ENCODE results near the gene SF3B2.
"Not testable (repeated sequence)": the region's sequence is repeated elsewhere in the genome, so short reads cannot be mapped to it uniquely, and the experiment has no call there.

The SF3B2 gene

DNA sequence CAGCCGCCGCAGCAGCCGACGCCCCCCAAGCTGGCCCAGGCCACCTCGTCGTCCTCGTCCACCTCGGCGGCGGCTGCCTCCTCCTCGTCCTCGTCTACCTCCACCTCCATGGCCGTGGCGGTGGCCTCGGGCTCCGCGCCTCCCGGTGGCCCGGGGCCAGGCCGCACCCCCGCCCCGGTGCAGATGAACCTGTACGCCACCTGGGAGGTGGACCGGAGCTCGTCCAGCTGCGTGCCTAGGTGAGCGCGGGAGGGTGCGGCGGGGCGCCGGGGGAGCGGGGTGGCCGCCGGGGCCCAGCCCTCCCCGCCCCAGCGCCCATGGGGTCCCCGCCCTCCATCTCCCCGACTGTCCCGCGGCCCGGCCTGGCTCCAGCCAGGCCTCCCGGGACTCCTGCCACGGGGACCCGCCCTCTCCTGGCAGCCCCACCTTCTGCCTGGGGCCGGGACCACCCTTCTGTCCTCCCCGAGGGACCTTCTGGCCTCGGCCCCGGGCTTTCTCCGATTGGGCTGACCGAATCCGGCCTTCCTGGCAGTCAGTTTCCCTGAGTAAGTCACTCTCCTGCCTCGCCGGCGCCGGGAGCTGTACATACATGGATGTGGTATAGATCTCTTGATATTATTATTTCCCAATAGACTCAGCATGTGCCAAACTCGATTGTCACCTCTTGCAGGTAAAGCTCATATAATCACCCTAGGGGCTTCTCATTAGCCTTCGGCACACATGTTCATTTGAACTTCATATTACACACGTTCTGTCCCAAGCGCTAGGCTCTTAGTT, 18.6 kb downstream of the SF3B2 start:
- Histone ChIP-seq H3K4me3 (peak overlapping the region; percentile 78 to 95 (median 91)), H3K4me2 (peak overlapping the region; percentile 88 to 98 (median 94)), H3K27ac (peak overlapping the region; percentile 82 to 96 (median 92)), H3K4me1 (peaks cover 53 to 64% (median 60%) of the 10 kb centered on the region in 10 experiments), H3K9ac (peak overlapping the region; percentile 79 to 94 (median 89)), H4K20me1 (peaks cover 21 to 68% (median 43%) of the 10 kb centered on the region in 11 experiments; a peak in 19 of 22 replicates), H3K27me3 (no peaks in the 10 kb centered on the region), H3K9me3 (replicated peaks in 1 of 11) (no peaks in the 10 kb centered on the region), H3K36me3 (peaks cover 41 to 66% (median 55%) of the 10 kb centered on the region in 11 experiments)
- no peak for TF ChIP-seq Cebpa-rat (IDR thresholded peaks at IDR 0.05)

GRCh38 chr11:66071381-66071801, 19.2 kb downstream of the SF3B2 start:
- peak overlapping the region; percentile 88 to 98 (median 94) for H3K4me2 ChIP-seq
- H3K36me3 ChIP-seq = peaks cover 39 to 66% (median 55%) of the 10 kb centered on the region in 11 experiments
- peak overlapping the region; percentile 78 to 95 (median 91) for H3K4me3 ChIP-seq
- H3K4me1 ChIP-seq = peaks cover 50 to 58% (median 54%) of the 10 kb centered on the region in 10 experiments
- TF ChIP-seq Cebpa-rat (IDR thresholded peaks at IDR 0.05) = no peak
- peak overlapping the region; percentile 79 to 94 (median 89) for H3K9ac ChIP-seq
- H3K9me3 ChIP-seq (replicated peaks in 1 of 11) = no peaks in the 10 kb centered on the region
- H3K27ac ChIP-seq = peak overlapping the region in 10 of 11 experiments; percentile 82 to 95 (median 92); a peak in 16 of 22 replicates
- no peaks in the 10 kb centered on the region for H3K27me3 ChIP-seq
- H4K20me1 ChIP-seq = peaks cover 15 to 64% (median 37%) of the 10 kb centered on the region in 11 experiments; a peak in 19 of 22 replicates

DNA sequence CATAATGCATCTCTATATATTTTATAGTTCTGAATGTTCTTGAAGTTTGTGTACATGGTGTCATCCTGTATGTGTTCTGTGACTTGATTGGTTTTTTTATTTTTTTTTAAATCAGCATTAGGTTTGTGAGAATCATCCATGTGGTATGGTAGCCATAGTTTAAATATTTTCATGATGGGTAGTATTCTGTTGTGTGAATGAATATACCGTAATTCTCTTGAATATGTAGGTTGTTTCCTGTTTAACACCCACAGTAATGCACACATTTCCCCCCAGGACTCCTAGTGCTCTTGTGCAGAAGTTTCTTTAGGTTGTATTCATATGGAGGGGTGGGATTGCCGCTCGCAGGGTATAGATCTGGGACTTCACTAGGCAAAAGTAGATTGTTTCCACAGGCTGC, 19.9 kb downstream of the SF3B2 start:
- no peak for TF ChIP-seq Cebpa-rat (IDR thresholded peaks at IDR 0.05)
- Histone ChIP-seq H3K4me2 (peak overlapping the region; percentile 88 to 98 (median 94)), H3K4me1 (peaks cover 43 to 51% (median 47%) of the 10 kb centered on the region in 10 experiments), H3K9ac (peak overlapping the region in 9 of 11 experiments; percentile 7 to 94 (median 89); a peak in 10 of 22 replicates), H3K27me3 (no peaks in the 10 kb centered on the region), H3K27ac (no peak overlapping the region; a peak in 1 of 22 replicates), H4K20me1 (peaks cover 10 to 62% (median 30%) of the 10 kb centered on the region in 11 experiments; a peak in 19 of 22 replicates), H3K9me3 (replicated peaks in 1 of 11) (no peaks in the 10 kb centered on the region), H3K36me3 (peaks cover 37 to 66% (median 54%) of the 10 kb centered on the region in 11 experiments), H3K4me3 (peak overlapping the region in 9 of 10 experiments; percentile 78 to 95 (median 90); a peak in 11 of 20 replicates)

DNA sequence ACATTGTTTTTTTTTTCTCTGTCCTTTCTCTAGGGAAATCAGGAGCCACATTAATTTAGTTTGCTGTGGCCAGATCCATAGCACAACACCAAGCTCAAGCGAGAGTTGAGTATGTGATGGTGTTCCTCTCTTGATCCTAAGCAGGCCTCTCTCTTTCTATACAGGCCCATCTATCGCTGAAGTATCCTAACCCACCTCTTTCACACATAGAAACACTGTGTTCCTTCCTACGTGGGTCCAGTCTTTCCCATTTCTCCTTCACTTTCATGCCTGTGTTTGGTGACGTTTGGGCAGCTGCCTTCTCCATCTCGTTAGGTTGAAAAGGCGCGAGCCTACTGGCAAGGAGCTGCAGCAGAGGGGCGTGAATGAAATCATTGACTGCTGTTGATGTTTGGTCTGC, 20.4 kb downstream of the SF3B2 start:
- H4K20me1 ChIP-seq = peaks cover 6 to 57% (median 25%) of the 10 kb centered on the region in 11 experiments; a peak in 19 of 22 replicates

DNA sequence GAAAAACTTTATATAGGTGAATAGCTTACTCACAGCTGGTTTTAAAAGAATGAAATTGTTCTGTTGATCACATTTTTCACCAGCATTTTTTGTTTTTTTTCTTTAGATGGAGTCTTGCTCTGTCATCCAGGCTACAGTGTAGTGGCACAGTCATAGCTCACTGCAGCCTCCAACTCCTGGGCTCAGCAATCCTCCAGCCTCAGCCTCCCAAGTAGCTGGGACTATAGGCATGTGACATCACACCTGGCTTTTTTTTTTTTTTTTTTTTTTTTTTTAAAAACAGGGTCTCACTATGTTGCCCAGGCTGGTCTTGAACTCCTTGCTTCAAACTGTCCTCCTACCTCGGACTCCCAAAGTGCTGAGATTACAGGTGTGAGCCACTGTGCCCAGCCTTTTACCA, 21.5 kb downstream of the SF3B2 start:
- peaks cover 33 to 44% (median 38%) of the 10 kb centered on the region in 10 experiments for H3K4me1 ChIP-seq

More for the DNA sequence above, 20.4 kb downstream of the SF3B2 start:
- Histone ChIP-seq H3K9me3 (replicated peaks in 1 of 11) (no peaks in the 10 kb centered on the region), H3K27ac (no peak overlapping the region), H3K27me3 (no peaks in the 10 kb centered on the region), H3K36me3 (peaks cover 33 to 66% (median 50%) of the 10 kb centered on the region in 11 experiments), H3K4me1 (peaks cover 40 to 48% (median 43%) of the 10 kb centered on the region in 10 experiments), H3K9ac (peak overlapping the region in 3 of 11 experiments; percentile 5 to 34 (median 7); a peak in 2 of 22 replicates), H3K4me3 (0 out of 20 replicates have a peak overlapping the region, but pooled peaks of 2 of the 10 experiments have one; percentile 92 to 93), H3K4me2 (peak overlapping the region; percentile 88 to 98 (median 94))
- no peak for TF ChIP-seq Cebpa-rat (IDR thresholded peaks at IDR 0.05)

GRCh38 chr11:66075273-66075672, 23.1 kb downstream of the SF3B2 start:
- Histone ChIP-seq H3K4me2 (no peak overlapping the region), H3K4me1 (peaks cover 26 to 49% (median 38%) of the 10 kb centered on the region in 10 experiments), H3K36me3 (peaks cover 16 to 51% (median 40%) of the 10 kb centered on the region in 11 experiments; a peak in 21 of 22 replicates)

More for the DNA sequence above, 21.5 kb downstream of the SF3B2 start:
- Histone ChIP-seq H3K27ac (no peak overlapping the region), H3K9ac (no peak overlapping the region), H3K27me3 (no peaks in the 10 kb centered on the region), H3K4me2 (no peak overlapping the region), H3K9me3 (replicated peaks in 1 of 11) (no peaks in the 10 kb centered on the region), H3K4me3 (no peak overlapping the region), H4K20me1 (peaks cover 0 to 46% (median 15%) of the 10 kb centered on the region in 11 experiments; a peak in 17 of 22 replicates), H3K36me3 (peaks cover 21 to 57% (median 43%) of the 10 kb centered on the region in 11 experiments)
- no peak for TF ChIP-seq Cebpa-rat (IDR thresholded peaks at IDR 0.05)

GRCh38 chr11:66076561-66076960, 24.4 kb downstream of the SF3B2 start:
- no peak for TF ChIP-seq Cebpa-rat (IDR thresholded peaks at IDR 0.05)
- peaks cover 32 to 55% (median 44%) of the 10 kb centered on the region in 10 experiments for H3K4me1 ChIP-seq
- H3K4me2 ChIP-seq = no peak overlapping the region
- H4K20me1 ChIP-seq = peaks cover 0 to 45% (median 12%) of the 10 kb centered on the region in 11 experiments; a peak in 13 of 22 replicates
- no peak overlapping the region for H3K27ac ChIP-seq
- peaks cover 16 to 51% (median 40%) of the 10 kb centered on the region in 11 experiments; a peak in 21 of 22 replicates for H3K36me3 ChIP-seq
- H3K4me3 ChIP-seq = no peak overlapping the region
- no peak overlapping the region for H3K9ac ChIP-seq
- H3K9me3 ChIP-seq (replicated peaks in 1 of 11) = no peaks in the 10 kb centered on the region
- no peaks in the 10 kb centered on the region for H3K27me3 ChIP-seq

More at GRCh38 chr11:66075273-66075672, 23.1 kb downstream of the SF3B2 start:
- Histone ChIP-seq H3K27ac (no peak overlapping the region), H3K27me3 (no peaks in the 10 kb centered on the region), H3K9ac (no peak overlapping the region), H4K20me1 (peaks cover 0 to 48% (median 14%) of the 10 kb centered on the region in 11 experiments; a peak in 14 of 22 replicates), H3K4me3 (no peak overlapping the region), H3K9me3 (replicated peaks in 1 of 11) (no peaks in the 10 kb centered on the region)
- no peak for TF ChIP-seq Cebpa-rat (IDR thresholded peaks at IDR 0.05)

- H3K4me2 ChIP-seq = peak overlapping the region in 2 of 11 experiments; percentile 1 to 37; a peak in 1 of 22 replicates
- peaks cover 16 to 49% (median 35%) of the 10 kb centered on the region in 11 experiments; a peak in 21 of 22 replicates for H3K36me3 ChIP-seq
- H3K9ac ChIP-seq = no peak overlapping the region
- H4K20me1 ChIP-seq = peaks cover 0 to 32% (median 4%) of the 10 kb centered on the region in 11 experiments; a peak in 11 of 22 replicates
- peaks cover 32 to 55% (median 45%) of the 10 kb centered on the region in 10 experiments for H3K4me1 ChIP-seq
- no peak overlapping the region for H3K4me3 ChIP-seq
- no peak overlapping the region for H3K27ac ChIP-seq
- no peaks in the 10 kb centered on the region for H3K9me3 ChIP-seq (replicated peaks in 1 of 11)
- TF ChIP-seq Cebpa-rat (IDR thresholded peaks at IDR 0.05) = no peak
- H3K27me3 ChIP-seq = no peaks in the 10 kb centered on the region
Observed at GRCh38 chr11:66077927-66078326, 25.8 kb downstream of the SF3B2 start.

- Histone ChIP-seq H3K4me2 (peak overlapping the region in 3 of 11 experiments; percentile 28 to 86 (median 48); a peak in 6 of 22 replicates), H3K36me3 (peaks cover 14 to 38% (median 28%) of the 10 kb centered on the region in 11 experiments; a peak in 21 of 22 replicates), H3K4me1 (peaks cover 40 to 63% (median 53%) of the 10 kb centered on the region in 10 experiments), H4K20me1 (peaks cover 0 to 35% (median 6%) of the 10 kb centered on the region in 11 experiments; a peak in 10 of 22 replicates)
- not testable (repeated sequence) for H3K27ac ChIP-seq; H3K9me3 ChIP-seq (replicated peaks in 1 of 11); H3K9ac ChIP-seq; H3K27me3 ChIP-seq; H3K4me3 ChIP-seq
Observed at GRCh38 chr11:66078949-66079348, 26.8 kb downstream of the SF3B2 start.

Measured in BLaER1 treated with 17β-estradiol and CSF1 and Interleukin-3, amounts not matched to agents 10 nM and 100 nM (cell line).